ENCODE results near the gene PTCD2. TPM values are rescaled to one million over a fixed set of nuclear protein-coding genes. Genes with fewer than 3 reads are reported as not detected.

The PTCD2 gene
- total RNA-seq, 1 experiment from 2014 or later, result 12.7 TPM

- TF ChIP-seq EZH2 (IDR thresholded peaks at IDR 0.05; ENCODE audit: borderline replicate concordance, low read depth, low read length, poor library complexity, severe bottlenecking), result no peak
- TF ChIP-seq CTCF (conservative IDR thresholded peaks at IDR 0.05; ENCODE audit: low read depth, low read length), result no peak
- Histone ChIP-seq H3K36me3 (ENCODE audit: insufficient read depth, low read length, poor library complexity, severe bottlenecking) (no peaks in the 10 kb centered on the region), H3K27ac (ENCODE audit: low read depth, low read length, poor library complexity, severe bottlenecking) (no peak overlapping the region), H3K4me3 (ENCODE audit: low read depth, low read length, poor library complexity, severe bottlenecking) (no peak overlapping the region), H3K9me3 (ENCODE audit: low read depth, low read length, poor library complexity, severe bottlenecking) (no peaks in the 10 kb centered on the region), H3K4me1 (ENCODE audit: insufficient read depth, low read length, poor library complexity, severe bottlenecking) (peaks cover 10% of the 10 kb centered on the region), H3K27me3 (replicated peaks; ENCODE audit: insufficient read depth, low read depth, low read length, poor library complexity) (no peaks in the 10 kb centered on the region)
- CTCF ChIA-PET, result no interaction called here
- no TSS peak for BruUV-seq (replicated peaks)
- DNase-seq (ENCODE audit: low spot score), result no peak
- POLR2A ChIA-PET (ENCODE audit: low non-redundant PET), result no interaction called here
- intact Hi-C loops (cut with micrococcal nuclease; ENCODE audit: unreplicated experiment), result no loop called here
Measured at GRCh38 chr5:72352616-72353015, 32.4 kb downstream of the PTCD2 start.

- Histone ChIP-seq H3K4me1 (ENCODE audit: insufficient read depth, low read length, poor library complexity, severe bottlenecking) (peaks cover 10% of the 10 kb centered on the region), H3K27ac (ENCODE audit: low read depth, low read length, poor library complexity, severe bottlenecking) (no peak overlapping the region), H3K4me3 (ENCODE audit: low read depth, low read length, poor library complexity, severe bottlenecking) (no peak overlapping the region), H3K27me3 (replicated peaks; ENCODE audit: insufficient read depth, low read depth, low read length, poor library complexity) (no peaks in the 10 kb centered on the region), H3K36me3 (ENCODE audit: insufficient read depth, low read length, poor library complexity, severe bottlenecking) (no peaks in the 10 kb centered on the region), H3K9me3 (ENCODE audit: low read depth, low read length, poor library complexity, severe bottlenecking) (no peaks in the 10 kb centered on the region)
- no TSS peak for BruUV-seq (replicated peaks)
- no peak for TF ChIP-seq EZH2 (IDR thresholded peaks at IDR 0.05; ENCODE audit: borderline replicate concordance, low read depth, low read length, poor library complexity, severe bottlenecking)
- no peak for TF ChIP-seq CTCF (conservative IDR thresholded peaks at IDR 0.05; ENCODE audit: low read depth, low read length)
- no peak for DNase-seq (ENCODE audit: low spot score)
- ChIA-PET POLR2A (ENCODE audit: low non-redundant PET) (no interaction called here), CTCF (no interaction called here)
- intact Hi-C loops (cut with micrococcal nuclease; ENCODE audit: unreplicated experiment), result no loop called here
Measured at GRCh38 chr5:72353046-72353445, 32.9 kb downstream of the PTCD2 start.

GRCh38 chr5:72355706-72356299 lies 35.6 kb downstream of the PTCD2 start:
- ChIA-PET POLR2A (ENCODE audit: low non-redundant PET) (no interaction called here), CTCF (interaction anchor here (0.6 kb wide), 1 partner anchor 11 kb away, joined by 4 read pairs; no protein-coding TSS in a partner anchor)
- DNase-seq (ENCODE audit: low spot score), result peak; percentile 47
- intact Hi-C loops (cut with micrococcal nuclease; ENCODE audit: unreplicated experiment), result no loop called here
- Histone ChIP-seq H3K4me3 (ENCODE audit: low read depth, low read length, poor library complexity, severe bottlenecking) (no peak overlapping the region), H3K36me3 (ENCODE audit: insufficient read depth, low read length, poor library complexity, severe bottlenecking) (no peaks in the 10 kb centered on the region), H3K27ac (ENCODE audit: low read depth, low read length, poor library complexity, severe bottlenecking) (no peak overlapping the region), H3K4me1 (ENCODE audit: insufficient read depth, low read length, poor library complexity, severe bottlenecking) (peaks cover 10% of the 10 kb centered on the region), H3K9me3 (ENCODE audit: low read depth, low read length, poor library complexity, severe bottlenecking) (no peaks in the 10 kb centered on the region), H3K27me3 (replicated peaks; ENCODE audit: insufficient read depth, low read depth, low read length, poor library complexity) (no peaks in the 10 kb centered on the region)
- TF ChIP-seq EZH2 (IDR thresholded peaks at IDR 0.05; ENCODE audit: borderline replicate concordance, low read depth, low read length, poor library complexity, severe bottlenecking) (no peak), CTCF (conservative IDR thresholded peaks at IDR 0.05; ENCODE audit: low read depth, low read length) (peak; percentile 67)
- no TSS peak for BruUV-seq (replicated peaks)
